ENCODE measurements around the gene HSPBP1. TPM values are rescaled to one million over a fixed set of nuclear protein-coding genes. Genes with fewer than 3 reads are reported as not detected.
"Not testable (repeated sequence)": the region's sequence is repeated elsewhere in the genome, so short reads cannot be mapped to it uniquely, and the experiment has no call there.

HSPBP1 gene
- total RNA-seq, 1 experiment from 2014 or later, result 177 TPM

DNA sequence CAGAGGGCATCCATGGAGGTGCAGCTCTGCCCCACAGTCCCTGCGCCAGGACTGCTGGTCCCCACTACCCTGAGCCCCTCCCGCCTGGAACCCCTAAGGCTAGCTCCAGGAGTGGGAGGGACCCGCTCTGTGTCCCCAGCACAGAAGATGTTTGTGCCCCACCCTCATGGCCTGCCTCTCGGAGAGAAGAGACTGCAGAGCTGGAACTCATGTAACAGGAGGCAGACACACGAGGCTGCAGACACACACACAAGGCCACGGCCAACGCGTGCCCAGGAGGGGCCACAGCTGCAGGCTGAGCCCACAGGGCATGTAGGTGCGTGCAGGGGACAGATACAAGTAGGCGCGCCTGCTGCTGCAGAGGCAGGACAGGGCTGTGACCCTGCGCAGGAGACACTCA, 40.9 kb downstream of the HSPBP1 start:
- no peak for DNase-seq (ENCODE audit: low spot score)

DNA sequence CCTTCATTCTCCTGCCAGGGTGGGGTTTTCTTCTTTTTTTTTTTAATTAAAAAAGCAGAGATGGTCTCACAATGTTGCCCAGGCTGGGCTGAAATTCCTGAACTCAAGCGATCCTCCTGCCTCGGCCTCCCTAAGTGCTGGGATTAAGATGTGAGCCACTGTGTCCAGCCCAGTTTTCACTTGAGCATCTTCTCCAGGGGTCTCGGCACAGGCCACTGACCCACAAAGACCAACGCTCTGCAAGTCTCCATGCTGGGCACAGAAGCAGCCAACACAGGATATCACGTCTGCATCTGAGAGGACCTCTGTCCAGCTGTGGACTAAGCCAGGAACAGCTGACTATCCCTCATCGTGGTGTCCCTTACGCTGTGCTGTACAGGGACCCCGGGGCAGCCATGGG, 41.9 kb downstream of the HSPBP1 start:
- no peak for DNase-seq (ENCODE audit: low spot score)

- DNase-seq (ENCODE audit: low spot score), result no peak
Measured at GRCh38 chr19:55232986-55233385, 46.9 kb downstream of the HSPBP1 start.

DNA sequence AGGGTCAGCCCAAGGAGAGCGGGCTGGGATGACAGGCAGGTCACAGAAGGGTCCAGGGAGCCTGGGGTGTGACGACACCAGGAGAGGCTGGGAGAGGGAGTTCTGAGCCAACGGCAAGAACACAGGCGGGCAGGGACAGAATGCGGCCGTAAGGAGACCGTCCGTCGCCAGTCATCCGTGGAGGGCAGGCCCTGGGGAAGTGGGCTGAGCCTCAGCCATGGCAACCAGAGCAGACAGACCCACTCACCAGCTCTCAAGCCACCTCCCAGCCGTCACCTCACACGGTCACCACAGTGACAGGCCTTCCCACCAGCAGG, 47.7 kb downstream of the HSPBP1 start:
- no peak for DNase-seq (ENCODE audit: low spot score)

GRCh38 chr19:55231391-55232285, 48.3 kb downstream of the HSPBP1 start:
- DNase-seq (ENCODE audit: low spot score), result no peak

GRCh38 chr19:55230780-55231179, 49.1 kb downstream of the HSPBP1 start:
- DNase-seq (ENCODE audit: low spot score), result no peak

DNA sequence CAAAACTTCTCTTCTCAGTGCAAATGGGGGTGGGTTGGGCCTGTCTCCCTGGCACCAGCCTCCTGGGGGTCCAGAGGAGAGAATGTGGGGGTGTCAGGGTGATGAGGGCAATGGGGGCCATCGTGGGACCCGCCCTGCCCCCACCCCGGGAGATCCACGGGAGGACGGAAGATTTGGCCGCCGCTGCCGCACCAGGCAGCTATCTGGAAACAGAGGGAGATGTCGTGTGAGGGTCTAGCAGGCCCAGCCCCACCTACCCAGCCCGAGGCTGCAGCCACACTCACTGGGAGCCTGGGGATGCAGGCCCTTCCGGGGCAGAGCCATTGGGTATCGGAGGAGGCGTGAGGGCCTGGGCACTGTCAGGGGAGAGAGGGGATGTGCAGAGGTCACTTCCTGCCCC, 49.6 kb downstream of the HSPBP1 start:
- DNase-seq (ENCODE audit: low spot score), result no peak

- DNase-seq (ENCODE audit: low spot score), result no peak
Measured at GRCh38 chr19:55229789-55230182, 50.1 kb downstream of the HSPBP1 start.

- no peak for DNase-seq (ENCODE audit: low spot score)
Measured at GRCh38 chr19:55229145-55229788, 50.6 kb downstream of the HSPBP1 start.

DNA sequence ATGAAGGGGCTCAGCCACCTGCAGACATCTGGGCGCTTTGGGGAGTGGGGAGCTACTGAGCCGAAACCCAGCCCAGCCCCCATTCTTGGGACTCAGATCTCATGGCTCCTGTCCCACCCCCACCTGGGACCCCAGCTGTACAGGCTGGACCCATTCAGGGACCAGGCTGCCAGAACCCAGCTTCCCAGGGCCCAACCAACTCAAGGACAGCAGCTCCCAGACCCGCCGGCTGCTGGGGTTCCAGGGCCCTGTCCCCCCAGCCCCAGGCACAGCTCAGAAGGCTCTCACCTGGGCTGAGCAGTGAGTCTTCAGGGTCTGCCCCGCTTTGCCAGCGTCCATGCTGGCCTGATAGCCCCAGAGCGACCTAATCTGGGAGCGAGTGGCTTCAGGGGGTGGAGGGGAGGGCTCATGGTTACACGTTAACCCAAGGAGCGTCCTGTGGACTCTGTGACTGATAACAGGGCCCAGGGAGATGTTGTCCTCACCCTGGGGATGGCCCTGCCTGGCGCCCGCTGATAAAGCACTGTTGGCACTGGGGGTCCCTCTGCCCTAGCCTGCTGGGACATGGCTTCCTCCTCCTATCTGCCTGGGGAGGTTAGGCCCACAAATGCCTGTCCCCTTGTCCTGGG, 51.4 kb downstream of the HSPBP1 start, which contains the start of gene TMEM86B:
TMEM86B (minus strand) TSS at position 361 of the 629 bp plus-strand sequence; CDS start at position 339, 22 bp downstream.
- DNase-seq (ENCODE audit: low spot score), result no peak

- DNase-seq (ENCODE audit: low spot score), result no peak
Measured at GRCh38 chr19:55228015-55228391, 51.9 kb downstream of the HSPBP1 start.

- no peak for DNase-seq (ENCODE audit: low spot score)
Measured at GRCh38 chr19:55227241-55228014, 52.5 kb downstream of the HSPBP1 start.

DNA sequence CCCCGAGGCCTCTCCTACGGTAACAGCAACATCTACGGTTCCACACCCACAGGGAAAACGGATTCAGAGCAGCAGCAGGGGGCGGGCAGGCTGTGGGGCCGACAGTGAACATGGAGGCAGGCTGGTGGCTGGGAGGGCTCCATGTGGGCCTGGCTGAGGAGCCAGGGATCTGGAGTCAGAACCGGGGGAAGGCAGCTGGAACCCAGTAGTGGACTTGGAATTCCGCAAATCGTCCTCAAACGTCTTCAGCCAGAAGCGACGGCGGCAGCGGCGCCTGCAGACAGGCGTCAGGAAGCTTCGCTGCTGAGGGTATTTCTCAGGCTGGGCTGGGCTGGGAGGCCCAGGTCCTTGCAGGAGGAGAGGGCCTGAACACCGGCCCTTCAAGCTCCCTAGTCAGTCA, 53.1 kb downstream of the HSPBP1 start:
- DNase-seq (ENCODE audit: low spot score), result no peak

- no peak for DNase-seq (ENCODE audit: low spot score)
Measured at GRCh38 chr19:55226273-55226672, 53.6 kb downstream of the HSPBP1 start.

GRCh38 chr19:55225415-55225958, 54.4 kb downstream of the HSPBP1 start:
- DNase-seq (ENCODE audit: low spot score), result peak; percentile 27

DNA sequence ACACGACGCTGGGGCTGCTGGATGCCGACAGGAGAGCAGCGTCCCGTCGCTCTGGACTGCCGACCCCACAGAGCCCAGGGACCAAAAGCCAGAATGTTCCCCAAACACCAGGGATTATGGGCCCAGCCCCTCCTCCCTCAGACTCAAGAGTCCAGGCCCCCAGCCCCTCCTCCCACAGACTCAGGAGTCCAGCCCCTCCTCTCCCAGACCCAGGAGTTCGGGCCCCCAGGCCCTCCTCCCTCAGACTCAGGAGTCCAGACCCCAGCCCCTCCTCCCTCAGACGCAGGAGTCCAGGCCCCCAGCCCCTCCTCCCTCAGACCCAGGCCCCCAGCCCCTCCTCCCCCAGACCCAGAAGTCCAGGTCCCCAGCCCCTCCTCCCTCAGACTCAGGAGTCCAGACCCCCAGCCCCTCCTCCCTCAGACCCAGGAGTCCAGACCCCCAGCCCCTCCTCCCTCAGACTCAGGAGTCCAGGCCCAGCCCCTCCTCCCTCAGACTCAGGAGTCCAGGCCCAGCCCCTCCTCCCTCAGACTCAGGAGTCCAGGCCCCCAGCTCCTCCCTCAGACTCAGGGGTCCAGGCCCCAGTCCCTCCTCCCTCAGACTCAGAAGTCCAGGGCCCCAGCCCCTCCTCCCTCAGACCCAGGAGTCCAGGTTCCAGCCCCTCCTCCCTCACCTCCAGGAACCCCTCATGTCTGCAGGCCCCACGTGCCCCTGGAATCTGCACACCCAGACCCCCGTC, 55.1 kb downstream of the HSPBP1 start:
- not testable (repeated sequence) for DNase-seq (ENCODE audit: low spot score)

DNA sequence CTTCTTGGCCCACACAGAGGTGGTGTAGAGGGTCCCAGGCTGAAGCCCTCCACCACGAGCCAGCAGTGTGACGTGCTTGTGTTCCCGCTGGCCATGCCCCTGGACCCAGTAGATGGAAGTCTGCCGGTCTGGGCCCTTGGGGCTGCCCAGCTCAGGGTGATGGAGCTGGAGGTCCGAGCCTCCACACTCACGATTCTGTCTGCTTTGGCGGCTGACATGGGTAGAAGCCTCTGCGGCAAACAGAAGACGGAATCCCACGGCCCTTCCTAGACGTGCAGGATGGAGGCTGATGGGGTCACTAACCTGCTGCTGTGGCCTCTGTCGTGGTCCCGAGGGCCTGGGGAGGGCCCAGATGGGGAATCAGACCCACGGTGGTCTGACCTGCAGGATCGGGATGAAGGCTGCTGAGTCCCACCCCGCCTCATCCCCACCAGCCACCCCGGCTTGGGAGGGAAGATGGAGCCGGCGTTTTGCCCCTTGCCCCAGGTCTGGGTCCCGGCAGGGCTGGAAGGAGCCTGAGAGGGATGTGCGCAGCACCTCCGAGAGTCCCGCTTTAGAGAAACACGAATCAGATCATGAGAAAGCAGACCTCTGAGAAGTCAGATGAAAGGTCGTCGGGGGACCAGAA, 55.8 kb downstream of the HSPBP1 start:
- no peak for DNase-seq (ENCODE audit: low spot score)

- no peak for DNase-seq (ENCODE audit: low spot score)
Measured at GRCh38 chr19:55223291-55224037, 56.4 kb downstream of the HSPBP1 start.

DNA sequence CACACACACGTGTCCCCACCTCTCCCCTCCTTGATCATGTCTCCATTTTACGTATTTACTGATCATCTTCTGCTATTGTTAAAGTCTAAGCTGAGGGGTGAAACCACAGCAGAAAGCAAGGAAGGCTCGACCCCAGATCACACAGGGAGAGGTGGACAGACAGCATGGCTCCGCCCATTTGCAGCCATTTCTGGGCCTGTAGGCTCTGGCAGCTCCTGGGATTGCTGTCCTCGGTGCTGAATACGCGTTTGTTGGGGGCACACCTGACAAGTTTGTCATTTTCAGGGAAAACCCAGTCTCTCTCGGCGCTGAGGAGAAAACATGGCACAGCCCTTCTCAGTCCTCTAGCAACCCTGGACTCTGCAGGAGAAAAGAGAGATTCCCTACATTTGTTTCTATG, 59.4 kb downstream of the HSPBP1 start:
- DNase-seq (ENCODE audit: low spot score), result no peak
